ENCODE data around the gene KCNQ1. TPM values are rescaled to one million over a fixed set of nuclear protein-coding genes. Genes with fewer than 3 reads are reported as not detected.

Gene KCNQ1
- total and polyA plus RNA-seq, 9 of the 15 experiments (the other 6 are each of a cell fraction or from before 2014, with no cell fraction given): 0.44 TPM; not detected in 8

- TF ChIP-seq ZNF121 (CRISPR knock-in tag; conservative IDR thresholded peaks at IDR 0.05): no peak
- TF ChIP-seq ELF2 (CRISPR knock-in tag; IDR thresholded peaks at IDR 0.05): no peak
- no peak for TF ChIP-seq HNRNPH1 (optimal IDR thresholded peaks at IDR 0.05; ENCODE audit: low read depth, low read length)
- no peak for TF ChIP-seq SIN3B (IDR thresholded peaks at IDR 0.05; ENCODE audit: low read depth)
- TF ChIP-seq NR4A1 (CRISPR knock-in tag; IDR thresholded peaks at IDR 0.05): no peak
- TF ChIP-seq NR4A1 (tag; IDR thresholded peaks at IDR 0.05): no peak
- TF ChIP-seq BRCA1 (IDR thresholded peaks at IDR 0.05): no peak
- TF ChIP-seq BRCA1 (CRISPR knock-in tag; IDR thresholded peaks at IDR 0.05): no peak
- no peak for TF ChIP-seq ZNF23 (CRISPR knock-in tag; IDR thresholded peaks at IDR 0.05)
- no peak for TF ChIP-seq RBM14 (IDR thresholded peaks at IDR 0.05; ENCODE audit: borderline replicate concordance, insufficient read depth, low read depth, low read length)
- TF ChIP-seq FOS (IDR thresholded peaks at IDR 0.05; ENCODE audit: extremely low read depth, insufficient read length): no peak
- TF ChIP-seq PRPF4 (IDR thresholded peaks at IDR 0.05; ENCODE audit: insufficient read depth, low read depth, low read length, poor library complexity, severe bottlenecking): no peak
- TF ChIP-seq PURB (CRISPR knock-in tag; IDR thresholded peaks at IDR 0.05; ENCODE audit: low read depth): no peak
- no peak for TF ChIP-seq ZNF79 (CRISPR knock-in tag; IDR thresholded peaks at IDR 0.05; ENCODE audit: low read depth)
- peak; percentile 54 for TF ChIP-seq KDM5B (IDR thresholded peaks at IDR 0.05; ENCODE audit: insufficient replicate concordance, low read depth, low read length)
- TF ChIP-seq BMI1 (IDR thresholded peaks at IDR 0.05; ENCODE audit: low read length): no peak
- no peak for TF ChIP-seq PHF21A (IDR thresholded peaks at IDR 0.05; ENCODE audit: borderline replicate concordance, low read depth)
- TF ChIP-seq ZNF586 (CRISPR knock-in tag; conservative IDR thresholded peaks at IDR 0.05): no peak
- no peak for TF ChIP-seq ERF (CRISPR knock-in tag; IDR thresholded peaks at IDR 0.05)
- TF ChIP-seq ZNF561 (CRISPR knock-in tag; conservative IDR thresholded peaks at IDR 0.05): no peak
- TF ChIP-seq DMBX1 (CRISPR knock-in tag; IDR thresholded peaks at IDR 0.05; ENCODE audit: borderline replicate concordance): no peak
- TF ChIP-seq E2F3 (CRISPR knock-in tag; IDR thresholded peaks at IDR 0.05): no peak
- no peak for TF ChIP-seq ZNF175 (CRISPR knock-in tag; IDR thresholded peaks at IDR 0.05; ENCODE audit: low read depth)
- no peak for TF ChIP-seq EP300 (IDR thresholded peaks at IDR 0.05; ENCODE audit: low read length)
- no peak for TF ChIP-seq ZNF778 (CRISPR knock-in tag; IDR thresholded peaks at IDR 0.05)
- TF ChIP-seq MYC (IDR thresholded peaks at IDR 0.05; ENCODE audit: low read depth, low read length): peak; percentile 83
- no peak for TF ChIP-seq MYC (CRISPR knock-in tag; IDR thresholded peaks at IDR 0.05; ENCODE audit: borderline replicate concordance, low read depth)
- TF ChIP-seq TEAD4 (IDR thresholded peaks at IDR 0.05; ENCODE audit: low read length): no peak
- peak; percentile 82; the same call in 1 of the 2 replicates for TF ChIP-seq TEAD4 (CRISPR knock-in tag; IDR thresholded peaks at IDR 0.05; ENCODE audit: borderline replicate concordance)
- TF ChIP-seq E2F5 (CRISPR knock-in tag; IDR thresholded peaks at IDR 0.05): no peak
Observed at GRCh38 chr11:2890466-2891294, 445.9 kb downstream of the KCNQ1 start (continued).
